ENCODE measurements around the gene HLTF. TPM values are rescaled to one million over a fixed set of nuclear protein-coding genes. Genes with fewer than 3 reads are reported as not detected.
"Not testable (repeated sequence)": the region's sequence is repeated elsewhere in the genome, so short reads cannot be mapped to it uniquely, and the experiment has no call there.

Gene HLTF
- total RNA-seq, 4 donors from 2014 or later = 3.0 to 13.5 (median 7.2) TPM

GRCh38 chr3:148992027-148992634 is 94.2 kb downstream of the HLTF start:
- TF ChIP-seq CTCF (IDR thresholded peaks at IDR 0.05) (no peak), POLR2AphosphoS5 (IDR thresholded peaks at IDR 0.05) (no peak), POLR2A (IDR thresholded peaks at IDR 0.05) (no peak), EP300 (IDR thresholded peaks at IDR 0.05; ENCODE audit: low read depth) (no peak)
- H3K27me3 ChIP-seq = no peaks in the 10 kb centered on the region
- peak; percentile 53 for DNase-seq
- in situ Hi-C loops (cut with MboI; ENCODE audit: low pct_ligation_motif_present in 1 of 4, low pct_unique_long_range_greater_than_20kb in 1 of 4, low sequenced_read_pairs in 3 of 4) = no loop called here
- peaks cover 0 to 25% (median 13%) of the 10 kb centered on the region in 4 donors for H3K4me1 ChIP-seq
- WGBS, 2 donors (ENCODE audit: low coverage in 1 of 2) = 5 to 40% methylated on average over 1 to 20 of the region's 34 CpGs
- peak overlapping the region; percentile 78 to 92 (median 92) for H3K4me3 ChIP-seq
- no peaks in the 10 kb centered on the region for H3K9me3 ChIP-seq
- intact Hi-C loops (cut with DNase I; ENCODE audit: low total_unique reads) = no loop called here
- H3K36me3 ChIP-seq = peaks cover 0 to 18% (median 8%) of the 10 kb centered on the region in 4 donors
- H3K27ac ChIP-seq = peak overlapping the region; percentile 96 to 98 (median 98)

- Histone ChIP-seq H3K36me3 (peaks cover 0 to 14% (median 6%) of the 10 kb centered on the region in 4 donors), H3K27ac (peak within 1 kb of the TSS; percentile 96 to 98 (median 98)), H3K4me3 (peak within 1 kb of the TSS; percentile 78 to 92 (median 92)), H3K9me3 (no peaks in the 10 kb centered on the region), H3K4me1 (peaks cover 0 to 25% (median 13%) of the 10 kb centered on the region in 4 donors), H3K27me3 (no peaks in the 10 kb centered on the region)
- DNase-seq = peak; percentile 85
- in situ Hi-C loops (cut with MboI; ENCODE audit: low pct_ligation_motif_present in 1 of 4, low pct_unique_long_range_greater_than_20kb in 1 of 4, low sequenced_read_pairs in 3 of 4) = no loop called here
- peak; percentile 76 to 94 (median 93) for TF ChIP-seq POLR2AphosphoS5 (IDR thresholded peaks at IDR 0.05)
- TF ChIP-seq EP300 (IDR thresholded peaks at IDR 0.05; ENCODE audit: low read depth) = no peak
- TF ChIP-seq CTCF (IDR thresholded peaks at IDR 0.05) = peak in 2 of 5 experiments; percentile 20 to 42
- TF ChIP-seq POLR2A (IDR thresholded peaks at IDR 0.05) = peak; percentile 79
- 1% methylated on average over 76 of the region's 91 CpGs; no CpG with 5 or more reads in 1 of the 2 donors for WGBS, 2 donors (ENCODE audit: low coverage in 1 of 2)
- intact Hi-C loops (cut with DNase I; ENCODE audit: low total_unique reads) = no loop called here
Observed at GRCh38 chr3:148991219-148992026, 94.9 kb downstream of the HLTF start, which contains the start of gene GYG1. GYG1 (plus strand) TSS chr3:148991540; CDS start chr3:148991641, 101 bp downstream.

GRCh38 chr3:148990236-148990635 is 96.1 kb downstream of the HLTF start:
- intact Hi-C loops (cut with DNase I; ENCODE audit: low total_unique reads) (no loop called here), in situ Hi-C loops (cut with MboI; ENCODE audit: low pct_ligation_motif_present in 1 of 4, low pct_unique_long_range_greater_than_20kb in 1 of 4, low sequenced_read_pairs in 3 of 4) (no loop called here)
- H3K4me3 ChIP-seq = no peak overlapping the region
- no peak for TF ChIP-seq POLR2AphosphoS5 (IDR thresholded peaks at IDR 0.05)
- no peak for TF ChIP-seq EP300 (IDR thresholded peaks at IDR 0.05; ENCODE audit: low read depth)
- no peak for TF ChIP-seq POLR2A (IDR thresholded peaks at IDR 0.05)
- TF ChIP-seq CTCF (IDR thresholded peaks at IDR 0.05) = no peak
- no peaks in the 10 kb centered on the region for H3K27me3 ChIP-seq
- no peak for DNase-seq
- H3K9me3 ChIP-seq = no peaks in the 10 kb centered on the region
- peaks cover 0 to 6% (median under 1%) of the 10 kb centered on the region in 4 donors for H3K36me3 ChIP-seq
- 22 to 33% methylated on average over 3 to 4 of the region's 4 CpGs for WGBS, 2 donors (ENCODE audit: low coverage in 1 of 2)
- H3K27ac ChIP-seq = peak overlapping the region in 3 of 4 donors; percentile 96 to 98 (median 98)
- H3K4me1 ChIP-seq = peaks cover 0 to 25% (median 13%) of the 10 kb centered on the region in 4 donors

- H3K4me3 ChIP-seq; H3K9me3 ChIP-seq; intact Hi-C loops (cut with DNase I; ENCODE audit: low total_unique reads); H3K27me3 ChIP-seq; H3K27ac ChIP-seq; H3K36me3 ChIP-seq; DNase-seq; in situ Hi-C loops (cut with MboI; ENCODE audit: low pct_ligation_motif_present in 1 of 4, low pct_unique_long_range_greater_than_20kb in 1 of 4, low sequenced_read_pairs in 3 of 4): not testable (repeated sequence)
- 97% methylated on average over 29 of the region's 29 CpGs; no CpG with 5 or more reads in 1 of the 2 donors for WGBS, 2 donors (ENCODE audit: low coverage in 1 of 2)
- peaks cover 0 to 15% (median 5%) of the 10 kb centered on the region in 4 donors for H3K4me1 ChIP-seq
Observed at GRCh38 chr3:148987551-148987950, 98.8 kb downstream of the HLTF start.

All from transverse colon (tissue), 4 donors.